Colon (tissue), 2 donors: ENCODE measurements around the gene PDE5A.
A peak's percentile ranks its signal among the peaks of the same experiment; 100 is the strongest.

Experiments used
- FAIRE-seq: peaks from 2 replicates; lab custom pipeline; 2012; peaks lifted over from hg19 to GRCh38; lab: Jason Lieb, UNC
- donor health status: control.
- donor health status: control.

PDE5A gene

DNA sequence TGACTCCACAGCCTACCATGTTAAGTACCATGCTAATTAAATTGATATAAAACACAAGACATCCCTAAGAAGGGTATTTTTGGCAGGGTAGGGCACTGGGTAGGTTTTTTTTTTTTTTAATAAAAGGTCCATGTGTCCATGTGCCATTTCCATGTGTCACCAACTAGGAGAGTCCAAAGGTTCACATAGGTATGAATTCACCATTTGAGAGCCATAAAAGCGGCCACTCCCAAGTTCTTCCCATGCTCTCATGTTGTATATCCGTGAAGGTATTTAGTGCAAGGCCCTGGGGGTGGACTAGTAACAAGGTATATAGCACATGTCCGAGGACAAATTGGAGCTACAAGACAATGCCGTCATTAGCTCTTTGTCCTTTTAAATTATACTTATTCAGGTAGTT is 107.3 kb downstream of the PDE5A start:
- FAIRE-seq: peak; percentile 45

DNA sequence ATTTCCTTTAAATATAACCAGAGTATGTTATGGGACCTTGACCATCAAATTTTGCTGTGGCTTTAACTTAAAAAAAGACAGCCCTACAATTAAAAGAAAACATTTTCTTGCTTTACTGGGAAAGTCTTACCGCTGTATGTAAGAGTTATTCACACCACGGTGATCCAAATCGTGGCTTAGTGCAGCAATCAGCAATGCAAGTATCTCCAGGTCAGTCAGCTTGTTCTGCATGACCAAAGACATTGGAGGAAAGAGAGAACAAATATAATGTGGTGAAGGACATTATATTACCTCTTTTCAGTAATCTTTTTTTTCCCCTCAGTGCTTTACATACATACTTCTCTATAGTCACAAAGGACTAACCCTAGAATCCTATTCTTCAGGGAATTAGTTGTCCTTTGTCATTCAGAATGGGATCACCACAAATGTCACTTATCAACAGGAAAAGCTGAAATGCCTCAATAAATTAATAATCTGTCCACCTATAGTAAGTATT is 109.6 kb downstream of the PDE5A start:
- FAIRE-seq: no peak

DNA sequence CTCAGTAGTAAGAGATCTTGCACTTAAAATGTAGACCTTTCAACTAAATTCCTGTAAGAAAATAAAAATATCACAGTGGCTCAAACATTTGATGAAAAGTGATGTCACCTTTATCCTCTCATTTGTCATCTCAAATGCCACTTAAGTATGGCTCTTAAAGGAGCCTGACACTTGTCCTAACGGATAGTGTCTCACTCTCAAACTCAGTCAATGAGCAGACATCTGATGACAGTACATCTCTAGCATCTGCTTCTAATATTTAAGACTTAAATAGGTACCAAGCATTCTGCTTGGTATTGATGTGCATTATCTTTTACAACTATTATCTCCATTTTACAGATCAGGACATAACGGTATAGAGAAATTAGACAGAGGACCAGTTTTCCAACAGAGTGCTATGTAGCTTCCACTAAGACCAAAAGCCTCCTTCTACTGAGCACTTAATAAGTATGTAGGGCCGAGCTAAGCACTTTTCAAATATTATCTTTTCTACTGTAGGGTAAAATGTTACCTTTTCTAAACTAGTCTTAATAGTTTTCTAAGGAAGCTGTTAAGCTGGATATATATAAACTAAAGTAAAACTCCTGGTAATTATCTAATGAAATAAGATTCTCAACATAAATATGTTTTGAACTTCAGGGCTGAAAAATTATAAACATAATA is 110.2 kb downstream of the PDE5A start:
- FAIRE-seq: peak; percentile 5

DNA sequence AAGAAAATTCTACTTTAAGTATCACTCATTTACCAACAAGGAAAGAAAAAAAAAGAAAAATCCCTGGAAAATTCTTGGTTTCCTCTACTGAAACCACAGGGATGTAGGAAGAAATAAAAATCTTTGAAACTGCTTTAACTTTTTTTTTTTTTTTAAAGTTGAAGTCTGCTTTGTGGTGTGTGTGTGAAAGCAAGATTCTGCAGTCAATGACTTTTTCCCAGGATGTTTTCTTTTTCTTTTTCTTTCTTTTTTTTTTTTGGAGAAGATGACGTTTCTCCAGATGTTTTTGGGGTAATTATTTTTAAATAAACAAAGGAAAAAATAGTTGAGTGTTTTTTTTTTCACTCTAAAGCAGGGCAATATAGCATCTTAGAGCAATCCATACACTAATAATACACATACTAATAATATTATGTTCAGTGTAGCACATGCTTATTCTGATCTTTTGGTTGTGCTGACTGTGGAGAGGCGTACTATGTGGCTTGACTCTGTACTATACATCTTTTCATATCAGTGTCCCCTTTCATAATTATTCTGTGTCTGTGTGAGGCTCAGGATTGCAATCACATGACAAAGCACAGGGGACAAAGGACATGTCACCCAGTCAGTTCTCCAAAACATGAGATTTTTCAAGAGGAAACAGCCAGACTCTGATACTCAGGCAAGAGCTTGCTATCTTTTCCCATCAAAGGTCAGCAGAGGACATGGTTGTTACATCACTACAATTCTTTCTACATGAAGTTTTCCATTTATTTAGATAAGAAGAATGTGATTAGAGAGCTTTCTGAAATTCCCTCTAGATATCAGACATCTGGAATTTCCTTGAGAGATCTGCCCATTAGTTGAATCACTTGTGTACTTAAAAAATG is 111.0 kb downstream of the PDE5A start:
- FAIRE-seq: no peak

DNA sequence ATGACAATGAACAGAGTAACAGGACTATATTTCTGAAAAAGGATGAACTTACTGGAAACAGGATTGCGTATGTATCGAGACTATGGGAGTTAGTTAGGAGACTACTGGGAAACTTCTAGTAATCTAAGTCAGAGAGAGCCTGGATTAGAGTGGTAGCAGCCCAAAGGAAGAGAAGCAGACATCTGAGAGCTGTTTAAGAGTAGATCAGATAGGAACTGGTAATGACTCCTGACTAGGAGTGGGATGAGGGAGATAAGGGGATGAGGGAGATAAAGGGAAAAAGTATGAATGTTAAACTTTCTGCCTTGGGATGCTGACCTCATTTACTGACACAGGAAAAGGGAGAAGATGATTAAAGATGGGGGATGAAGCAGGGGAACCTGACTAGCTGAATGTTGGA is 116.2 kb downstream of the PDE5A start:
- no peak for FAIRE-seq

DNA sequence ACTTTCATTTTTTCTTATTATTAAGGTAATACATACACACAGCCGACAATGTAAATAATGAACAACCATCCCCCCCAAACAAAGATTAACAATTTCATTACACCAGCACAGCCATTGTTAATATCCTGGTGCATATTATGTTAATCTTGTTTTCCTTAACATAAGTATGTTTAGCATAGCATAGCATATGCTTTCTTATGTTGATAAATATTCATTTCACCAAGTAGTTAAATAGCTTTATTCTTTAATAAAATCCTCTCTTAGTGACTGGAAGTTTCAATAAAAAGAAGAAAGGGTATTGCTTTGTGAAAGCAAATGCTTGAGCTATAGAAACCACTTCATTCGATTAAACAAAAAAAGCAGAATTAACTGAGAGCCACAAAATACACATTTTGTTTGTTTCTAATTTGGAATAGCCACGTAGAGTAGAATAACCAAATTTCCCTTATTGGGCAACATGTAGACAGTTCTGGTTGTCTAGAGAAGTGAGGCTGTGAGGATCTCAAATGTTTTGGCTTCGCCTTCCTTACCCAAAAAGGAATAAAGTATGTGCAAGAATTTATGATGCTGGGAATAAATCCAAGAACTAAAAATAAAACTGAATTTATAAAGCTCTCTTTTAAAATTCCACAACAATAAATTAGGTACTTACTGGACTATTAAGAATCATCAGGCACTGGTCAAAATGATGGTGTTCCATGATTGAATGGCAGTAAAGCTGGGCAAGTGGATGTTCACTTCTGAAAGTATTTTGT is 118.0 kb downstream of the PDE5A start:
- FAIRE-seq: peak; percentile 36

DNA sequence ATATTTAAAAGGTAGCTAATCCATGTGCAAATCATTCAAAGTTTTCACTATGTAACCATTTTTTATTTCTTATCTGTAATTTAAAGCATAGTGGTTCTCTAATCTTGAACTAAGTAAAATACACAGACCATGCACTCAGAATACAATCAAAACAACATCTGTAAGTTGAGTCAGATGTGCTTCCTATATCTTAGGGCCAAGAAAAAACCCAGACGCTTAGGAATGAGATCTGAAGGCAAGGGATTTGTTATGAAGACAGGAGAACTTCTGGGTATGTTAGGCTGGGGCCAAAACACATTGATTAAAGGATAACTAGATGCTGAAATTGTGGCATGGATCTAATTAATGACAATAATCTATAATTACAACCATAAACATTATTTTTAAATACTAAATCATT is 120.3 kb downstream of the PDE5A start:
- FAIRE-seq: no peak

DNA sequence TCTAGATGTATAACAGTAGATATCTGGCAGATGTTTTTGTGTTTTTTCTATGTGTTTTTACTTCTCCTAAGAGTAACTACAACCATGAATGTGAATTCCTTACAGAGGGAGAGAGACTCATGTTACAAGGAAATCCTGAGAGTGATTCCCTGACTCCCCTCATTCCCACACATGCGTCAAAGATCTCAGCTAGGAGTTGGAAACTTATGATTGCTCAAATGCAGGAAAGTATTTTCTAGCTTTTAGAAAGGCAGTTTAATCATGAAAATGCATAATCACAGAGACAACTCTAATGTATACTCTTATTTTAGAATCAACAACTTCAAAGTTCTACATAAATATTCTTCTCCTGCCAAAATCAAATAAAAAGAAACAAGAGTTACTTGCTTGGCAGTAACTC is 121.8 kb downstream of the PDE5A start:
- FAIRE-seq: no peak

DNA sequence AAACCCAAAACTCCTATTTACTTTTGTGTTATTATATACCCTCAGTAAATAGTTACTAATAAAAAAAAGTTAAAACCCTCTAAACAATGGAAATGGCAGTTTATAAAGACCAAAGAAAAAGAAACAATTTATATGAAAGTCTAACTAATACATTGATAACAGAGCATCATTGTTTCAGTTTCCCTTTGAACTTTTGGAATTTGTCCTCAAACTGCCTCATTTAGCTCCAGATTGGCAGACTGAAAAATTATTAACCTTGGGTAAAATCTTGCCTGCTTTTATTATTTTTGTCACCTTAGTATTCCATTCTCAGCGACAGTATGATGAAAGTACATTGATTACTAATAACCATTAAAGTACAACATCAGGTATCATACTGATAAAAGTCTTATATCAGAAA is 124.0 kb downstream of the PDE5A start:
- FAIRE-seq: no peak

DNA sequence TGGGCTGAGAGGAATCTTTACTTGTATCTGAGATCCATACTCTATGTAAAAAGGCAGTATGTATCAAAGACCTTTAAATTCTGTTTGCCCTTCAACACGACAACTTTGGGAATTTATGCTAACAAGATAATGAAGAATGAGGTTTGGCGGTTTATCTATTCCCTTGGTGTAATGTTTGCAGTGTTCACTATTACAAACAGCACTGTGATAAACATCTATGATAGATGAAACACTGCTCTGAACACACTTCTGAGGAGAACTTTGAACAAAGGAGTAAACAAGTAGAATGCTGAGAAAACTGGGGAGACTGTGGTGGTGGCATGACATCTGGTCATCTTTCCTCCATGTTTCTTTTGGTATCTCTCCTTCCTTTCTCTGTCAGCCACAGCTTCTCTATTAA is 126.9 kb downstream of the PDE5A start:
- no peak for FAIRE-seq

DNA sequence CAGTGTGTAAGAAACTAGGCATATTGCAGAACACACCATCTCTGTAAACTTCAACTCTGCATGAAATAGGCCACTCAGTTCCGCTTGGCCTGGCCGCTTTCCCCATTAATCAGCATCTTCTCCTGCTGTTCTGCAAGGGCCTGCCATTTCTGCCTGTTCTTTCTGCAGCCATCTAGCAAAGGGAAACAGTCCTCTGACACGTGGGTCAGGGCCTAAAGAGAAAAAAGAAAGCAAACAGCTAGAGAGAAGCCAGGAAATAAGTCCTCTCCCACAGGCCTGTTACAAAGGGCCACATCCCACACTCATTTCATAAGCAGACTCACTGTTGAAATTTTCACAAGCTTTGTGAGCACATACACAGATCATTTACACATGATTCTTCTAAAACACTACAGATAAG is 130.1 kb downstream of the PDE5A start:
- no peak for FAIRE-seq

DNA sequence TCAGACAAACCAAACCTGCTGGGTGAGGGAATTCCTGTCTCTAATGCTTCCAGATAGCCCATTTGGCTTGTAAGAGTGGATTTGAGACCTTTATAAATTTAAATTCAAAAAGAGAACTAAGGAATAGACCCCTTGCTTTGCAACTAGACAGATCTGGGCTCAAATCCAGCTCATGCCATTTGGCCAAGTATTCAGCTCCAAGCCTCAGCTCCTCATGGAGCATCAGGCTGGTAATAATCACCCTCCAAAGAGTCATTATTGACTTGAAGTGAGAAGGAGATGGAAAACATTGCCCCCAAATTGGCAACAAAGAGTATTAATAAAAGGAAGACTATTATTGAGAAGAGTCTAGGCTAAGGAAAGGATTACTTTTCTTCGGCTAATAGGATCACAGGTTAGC is 134.7 kb downstream of the PDE5A start:
- FAIRE-seq: no peak

DNA sequence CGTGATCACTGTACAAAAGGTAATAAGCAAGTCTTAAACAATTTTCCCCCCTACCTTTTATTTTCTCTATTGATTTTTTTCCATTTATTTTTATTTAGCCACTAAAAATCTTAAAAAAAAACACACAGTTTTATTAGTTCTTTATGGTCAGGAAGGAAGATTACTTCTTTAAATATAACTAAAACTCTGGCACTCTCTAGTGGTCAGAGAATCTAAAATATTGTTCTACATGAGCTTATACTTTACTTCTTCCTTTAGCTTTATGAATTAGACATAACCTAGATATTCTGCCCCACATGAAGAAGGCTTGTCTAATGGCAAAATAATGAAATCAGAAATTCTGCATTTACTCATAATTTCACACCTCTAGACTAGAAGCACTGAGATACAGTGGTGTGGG is 135.2 kb downstream of the PDE5A start:
- FAIRE-seq: peak; percentile 47

DNA sequence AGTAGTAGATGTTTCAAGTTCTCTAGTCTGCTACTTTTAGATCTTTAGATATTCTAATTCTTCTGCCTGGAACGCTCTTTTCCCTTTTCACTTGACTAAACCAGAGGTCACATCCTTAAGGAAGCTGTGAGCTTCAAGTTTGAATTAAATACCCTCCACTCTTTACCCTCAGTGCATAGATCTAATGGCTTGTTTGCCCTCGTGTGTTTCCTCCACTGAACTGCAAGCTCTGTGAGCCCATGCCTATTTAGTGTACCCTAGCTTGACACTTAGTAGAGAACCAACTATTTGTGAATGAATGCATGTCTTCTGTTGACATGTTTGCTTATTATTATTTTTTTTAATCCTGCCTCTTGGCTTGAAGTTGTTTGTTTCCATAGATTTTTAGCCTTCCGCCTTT is 138.3 kb downstream of the PDE5A start:
- no peak for FAIRE-seq

DNA sequence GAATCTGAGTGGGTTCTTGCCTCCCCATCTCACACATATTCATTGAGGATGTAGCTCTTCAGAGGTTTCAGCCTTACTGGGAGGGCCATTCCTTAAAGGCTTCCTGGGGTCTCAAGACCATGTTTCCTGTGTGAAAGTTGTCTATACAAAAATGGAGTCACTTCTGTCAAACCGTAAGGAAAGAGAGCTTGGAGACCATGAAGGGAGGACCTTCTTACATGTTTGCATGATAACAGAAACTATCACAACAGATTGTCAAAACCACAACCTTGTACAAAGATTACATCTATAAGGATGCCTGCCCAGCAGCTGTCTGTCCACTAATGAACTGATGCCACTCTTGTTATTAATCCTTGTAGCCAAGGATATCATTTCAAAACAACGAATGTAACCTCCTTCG is 139.3 kb downstream of the PDE5A start:
- FAIRE-seq: no peak

DNA sequence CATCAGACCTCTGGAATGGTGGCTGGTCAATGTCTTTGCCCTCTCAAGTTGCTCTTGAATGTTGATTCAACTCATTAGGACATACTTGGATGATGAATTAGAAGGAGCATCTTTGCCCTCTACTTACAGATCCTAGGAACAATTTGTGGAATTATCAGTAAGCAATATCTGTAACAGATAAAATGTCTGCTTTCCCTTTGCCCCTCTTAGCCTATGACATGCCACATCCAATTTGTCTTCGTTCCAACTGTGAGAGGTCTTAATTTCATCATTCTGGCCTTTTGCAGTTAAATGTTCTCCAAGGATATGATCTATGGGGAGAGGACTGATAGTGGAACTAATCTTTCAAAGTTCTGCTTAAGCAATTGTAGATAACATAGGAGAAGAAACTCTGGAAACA is 148.3 kb downstream of the PDE5A start:
- FAIRE-seq: no peak

DNA sequence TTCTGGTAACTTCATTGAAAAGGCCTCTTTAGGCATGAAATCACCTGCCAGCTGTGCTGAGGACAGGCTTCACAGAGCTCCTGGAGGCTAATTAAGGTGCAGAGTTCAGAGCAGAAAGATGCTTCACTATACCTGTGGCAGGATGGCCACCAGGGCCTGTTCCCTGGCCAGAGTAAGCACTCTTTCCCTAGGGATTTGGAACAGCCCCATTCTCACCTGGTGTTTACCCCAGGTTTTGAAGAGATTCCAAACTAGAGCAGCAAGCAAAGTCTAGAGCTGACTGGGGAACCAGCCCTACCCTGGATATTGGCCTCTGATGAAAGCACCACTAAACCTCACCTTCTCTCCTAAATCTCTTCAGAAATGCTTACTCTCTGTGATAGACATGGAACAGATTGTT is 148.8 kb downstream of the PDE5A start:
- FAIRE-seq: no peak

DNA sequence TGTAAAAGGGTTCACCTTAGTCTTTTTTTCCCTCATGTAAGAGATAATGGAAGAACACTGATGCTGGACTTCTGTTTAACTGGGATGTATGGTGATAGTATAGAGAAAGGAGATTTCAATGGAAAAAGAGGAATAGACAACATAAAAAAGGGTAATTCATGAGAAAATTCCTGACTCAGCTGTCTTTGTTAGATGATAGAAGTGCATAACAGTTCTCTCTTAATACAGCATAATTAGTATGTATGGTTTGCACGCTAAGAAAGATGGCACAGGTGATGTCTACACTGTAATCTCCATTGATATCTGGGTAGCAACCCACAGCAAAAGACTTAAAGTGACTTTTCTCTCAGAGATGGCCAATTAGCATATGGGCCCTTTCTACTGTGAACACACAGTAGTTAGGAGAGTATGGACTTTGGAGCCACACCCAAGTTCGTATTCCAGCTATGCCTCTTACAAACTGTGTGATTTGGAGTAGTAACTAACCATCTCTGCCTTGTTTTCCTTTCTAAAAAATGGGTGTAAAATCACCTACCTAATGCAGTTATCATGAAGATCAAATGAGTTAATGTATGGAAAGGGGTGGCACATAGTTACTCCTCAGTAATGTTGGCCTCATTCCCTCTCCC is 149.3 kb downstream of the PDE5A start:
- no peak for FAIRE-seq

DNA sequence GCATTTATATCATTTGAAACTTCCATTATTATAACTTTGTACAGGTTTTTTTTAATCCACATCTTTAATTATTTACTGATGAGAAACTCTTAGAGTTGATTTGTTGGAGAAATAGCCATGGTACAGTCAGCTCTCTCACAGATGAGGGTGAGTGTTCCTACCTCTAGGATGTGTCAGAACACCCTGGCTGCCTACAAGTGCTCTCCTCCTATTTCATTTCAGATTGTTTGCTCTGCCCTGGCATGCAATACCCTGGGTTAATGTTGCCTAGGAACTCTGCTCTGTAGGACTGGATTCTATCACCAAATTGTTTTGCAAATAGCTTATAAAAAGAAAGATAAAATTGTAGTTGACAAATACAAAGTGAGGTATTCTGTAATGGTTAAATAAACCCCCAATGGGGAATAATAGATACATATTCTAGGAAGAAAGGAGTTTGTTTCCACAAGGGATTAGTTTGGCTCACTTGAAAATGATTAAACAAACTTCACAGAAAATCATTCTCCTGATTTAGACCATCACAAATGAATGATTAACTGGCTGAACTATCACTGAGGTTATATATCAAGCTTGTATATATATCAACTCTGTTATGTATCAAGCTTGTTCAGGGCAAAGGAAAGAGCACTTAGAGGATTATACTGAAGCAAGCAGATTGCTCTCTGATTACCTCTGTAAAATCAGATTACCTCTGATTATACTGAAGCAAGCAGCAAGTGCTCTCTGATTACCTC is 150.0 kb downstream of the PDE5A start:
- FAIRE-seq: peak; percentile 92

DNA sequence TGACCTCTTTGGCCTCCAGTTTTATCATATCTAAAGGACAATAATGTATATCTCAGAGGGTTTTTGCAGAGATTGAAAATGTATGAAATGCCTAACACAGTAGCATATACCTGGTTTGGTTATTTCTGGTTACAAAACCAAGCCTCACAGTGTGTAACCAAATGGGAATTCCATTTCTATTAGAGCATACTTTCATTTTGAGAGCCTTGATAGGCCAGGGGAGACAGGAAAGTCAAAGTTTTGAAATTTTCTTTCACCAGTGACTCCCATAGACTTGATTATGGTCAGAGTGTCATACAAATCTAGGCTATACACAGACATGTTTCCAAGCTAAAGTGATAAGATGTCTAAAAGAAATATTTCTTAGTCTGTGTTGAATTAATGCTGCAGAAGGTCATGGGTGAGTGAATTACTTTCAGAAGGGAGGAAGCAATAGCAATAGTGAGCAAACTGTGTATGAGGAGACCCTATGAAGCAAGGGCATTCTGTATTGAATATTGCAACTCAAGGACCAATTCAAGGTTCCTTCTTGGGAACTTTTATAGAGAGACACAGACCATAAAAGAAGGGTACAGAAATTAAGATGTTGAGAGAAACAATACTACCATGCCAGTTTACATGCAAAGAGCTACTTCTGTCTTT is 151.1 kb downstream of the PDE5A start:
- no peak for FAIRE-seq

DNA sequence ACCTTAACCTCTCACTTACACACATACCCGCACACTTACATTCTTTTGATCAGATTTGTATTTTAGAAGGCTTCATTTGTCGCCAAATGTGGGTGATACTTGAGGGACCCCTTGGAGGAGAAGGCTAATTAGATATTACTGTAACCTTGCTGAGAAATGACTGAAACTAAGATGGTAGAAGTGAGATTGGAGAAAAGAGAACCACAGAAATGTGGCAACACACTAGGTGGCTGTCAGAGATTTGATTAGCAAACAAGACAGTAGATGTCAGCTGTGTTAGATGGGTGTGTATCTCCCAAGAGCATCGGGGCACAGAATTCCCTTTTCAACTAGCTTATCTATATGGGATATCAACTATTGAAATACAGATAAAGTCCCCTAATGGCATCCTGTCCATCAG is 157.3 kb downstream of the PDE5A start:
- no peak for FAIRE-seq
